ENCODE measurements around the gene DENND6A. TPM values are rescaled to one million over a fixed set of nuclear protein-coding genes. Genes with fewer than 3 reads are reported as not detected.
A peak's percentile ranks its signal among the peaks of the same experiment; 100 is the strongest.

DENND6A gene
- total RNA-seq, 1 donor from 2014 or later = 26.1 TPM

- TF ChIP-seq CTCF (IDR thresholded peaks at IDR 0.05; ENCODE audit: insufficient read depth, low read length, severe bottlenecking) = no peak
- no peak for FAIRE-seq
- peak; percentile 84 for DNase-seq (ENCODE audit: low read depth)
- H3K4me3 ChIP-seq (ENCODE audit: low read depth, low read length) = no peak overlapping the region
- H3K36me3 ChIP-seq (ENCODE audit: control insufficient read depth, insufficient read depth, low read length) = peaks cover 2% of the 10 kb centered on the region
- no peaks in the 10 kb centered on the region for H3K27me3 ChIP-seq (ENCODE audit: control insufficient read depth, insufficient read depth, low read length)
These were observed 33.0 kb downstream of the DENND6A start for GRCh38 chr3:57659806-57660439.

- peaks cover 2% of the 10 kb centered on the region for H3K36me3 ChIP-seq (ENCODE audit: control insufficient read depth, insufficient read depth, low read length)
- TF ChIP-seq CTCF (IDR thresholded peaks at IDR 0.05; ENCODE audit: insufficient read depth, low read length, severe bottlenecking) = no peak
- no peaks in the 10 kb centered on the region for H3K27me3 ChIP-seq (ENCODE audit: control insufficient read depth, insufficient read depth, low read length)
- no peak overlapping the region for H3K4me3 ChIP-seq (ENCODE audit: low read depth, low read length)
- FAIRE-seq (no peak), DNase-seq (ENCODE audit: low read depth) (peak; percentile 76)
These were observed 33.7 kb downstream of the DENND6A start for GRCh38 chr3:57659004-57659673.

GRCh38 chr3:57658536-57658935 lies 34.3 kb downstream of the DENND6A start:
- Histone ChIP-seq H3K36me3 (ENCODE audit: control insufficient read depth, insufficient read depth, low read length) (peaks cover 2% of the 10 kb centered on the region), H3K27me3 (ENCODE audit: control insufficient read depth, insufficient read depth, low read length) (no peaks in the 10 kb centered on the region), H3K4me3 (ENCODE audit: low read depth, low read length) (no peak overlapping the region)
- TF ChIP-seq CTCF (IDR thresholded peaks at IDR 0.05; ENCODE audit: insufficient read depth, low read length, severe bottlenecking) = no peak
- FAIRE-seq = no peak
- no peak for DNase-seq (ENCODE audit: low read depth)

- FAIRE-seq (no peak), DNase-seq (ENCODE audit: low read depth) (no peak)
- peaks cover 2% of the 10 kb centered on the region for H3K36me3 ChIP-seq (ENCODE audit: control insufficient read depth, insufficient read depth, low read length)
- H3K4me3 ChIP-seq (ENCODE audit: low read depth, low read length) = no peak overlapping the region
- H3K27me3 ChIP-seq (ENCODE audit: control insufficient read depth, insufficient read depth, low read length) = no peaks in the 10 kb centered on the region
- TF ChIP-seq CTCF (IDR thresholded peaks at IDR 0.05; ENCODE audit: insufficient read depth, low read length, severe bottlenecking) = no peak
These were observed 37.1 kb downstream of the DENND6A start for GRCh38 chr3:57655727-57656126.

GRCh38 chr3:57654267-57654666 lies 38.6 kb downstream of the DENND6A start:
- no peak for TF ChIP-seq CTCF (IDR thresholded peaks at IDR 0.05; ENCODE audit: insufficient read depth, low read length, severe bottlenecking)

More at GRCh38 chr3:57654267-57654666, 38.6 kb downstream of the DENND6A start:
- Histone ChIP-seq H3K4me3 (ENCODE audit: low read depth, low read length) (no peak overlapping the region), H3K27me3 (ENCODE audit: control insufficient read depth, insufficient read depth, low read length) (no peaks in the 10 kb centered on the region), H3K36me3 (ENCODE audit: control insufficient read depth, insufficient read depth, low read length) (no peaks in the 10 kb centered on the region)
- FAIRE-seq (no peak), DNase-seq (ENCODE audit: low read depth) (no peak)
